ENCODE data around the gene ANKS1A.

- TF ChIP-seq CTCF (IDR thresholded peaks at IDR 0.05; ENCODE audit: poor library complexity) (no peak), EZH2 (IDR thresholded peaks at IDR 0.05; ENCODE audit: borderline replicate concordance) (no peak)
These were observed 27.4 kb downstream of the ANKS1A start for GRCh38 chr6:34916348-34916967.

All from hepatocyte (in vitro differentiated cells).